ENCODE results near the gene SYNE4.
A peak's percentile ranks its signal among the peaks of the same experiment; 100 is the strongest.

The SYNE4 gene

GRCh38 chr19:36026091-36026876 lies 17.7 kb upstream of the SYNE4 start:
- no peak for DNase-seq

GRCh38 chr19:36025541-36025940 lies 16.9 kb upstream of the SYNE4 start:
- DNase-seq, result no peak

GRCh38 chr19:36023432-36023831 lies 14.8 kb upstream of the SYNE4 start:
- DNase-seq, result no peak

GRCh38 chr19:36019061-36019670 lies 10.6 kb upstream of the SYNE4 start:
- no peak for DNase-seq

GRCh38 chr19:36014012-36014924 lies 5.7 kb upstream of the SYNE4 start, which contains the start of gene ALKBH6:
TSS of gene ALKBH6 (minus strand) at chr19:36014213. CDS start at chr19:36013397, 816 bp downstream.
- peak; percentile 98 for DNase-seq

GRCh38 chr19:36013280-36014011 lies 4.8 kb upstream of the SYNE4 start:
- DNase-seq, result no peak

- no peak for DNase-seq
Observed at GRCh38 chr19:36010402-36010801, 1.8 kb upstream of the SYNE4 start.

GRCh38 chr19:36009633-36010379 lies 1.2 kb upstream of the SYNE4 start:
- DNase-seq, result no peak

- DNase-seq, result peak; percentile 49
Observed at GRCh38 chr19:36009220-36009619, 607 bp upstream of the SYNE4 start.

GRCh38 chr19:36006955-36007354 lies 1.7 kb downstream of the SYNE4 start:
- no peak for DNase-seq

- no peak for DNase-seq
Observed at GRCh38 chr19:36003284-36003683, 5.3 kb downstream of the SYNE4 start.

- DNase-seq, result no peak
Observed at GRCh38 chr19:36001605-36002004, 7.0 kb downstream of the SYNE4 start.

- no peak for DNase-seq
Observed at GRCh38 chr19:35996777-35997176, 11.8 kb downstream of the SYNE4 start.

GRCh38 chr19:35995048-35995993 lies 13.3 kb downstream of the SYNE4 start, which contains the start of gene SDHAF1:
TSS of gene SDHAF1 (plus strand) at chr19:35995188. CDS start at chr19:35995275, 87 bp downstream.
- DNase-seq, result peak; percentile 89

- DNase-seq, result no peak
Observed at GRCh38 chr19:35993923-35994598, 14.6 kb downstream of the SYNE4 start.

- DNase-seq, result no peak
Observed at GRCh38 chr19:35992907-35993765, 15.5 kb downstream of the SYNE4 start.

GRCh38 chr19:35991731-35992450 lies 16.7 kb downstream of the SYNE4 start:
- DNase-seq, result no peak
